ENCODE measurements around the gene DNM3.

DNA sequence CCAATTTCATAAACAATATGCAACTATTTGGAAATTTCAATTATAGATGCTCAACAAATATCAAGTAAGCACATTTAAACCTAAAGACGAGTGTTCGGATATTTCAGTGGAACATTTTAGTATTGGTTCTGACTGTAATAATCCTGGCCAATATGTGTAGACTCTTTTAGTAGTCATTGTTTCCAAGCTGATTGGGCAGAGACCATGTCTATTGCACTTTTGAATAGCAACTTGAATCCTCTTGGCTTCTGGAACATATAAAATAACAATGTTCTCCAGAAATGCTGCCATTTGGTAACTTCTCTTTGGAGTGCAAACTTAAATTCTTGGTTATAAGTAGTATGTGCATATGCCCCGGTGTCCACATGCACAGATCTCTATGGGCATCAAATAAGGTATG lies 373.7 kb downstream of the DNM3 start:
- no peak for TF ChIP-seq POLR2A (IDR thresholded peaks at IDR 0.05)
- TF ChIP-seq CTCF (IDR thresholded peaks at IDR 0.05), result no peak

Measured in lower leg skin (tissue), 3 donors.